CD4-positive, alpha-beta T cell treated with Interleukin-2 at 100 ng/mL for 4 hours (primary cell): ENCODE results near the gene KDM1A.

ENCODE experiments used
- DNase-seq: peaks from one replicate; pipeline ENCODE4 v3.0.0-alpha.2; 2020; ENCODE audit warnings: low spot score

KDM1A gene

DNA sequence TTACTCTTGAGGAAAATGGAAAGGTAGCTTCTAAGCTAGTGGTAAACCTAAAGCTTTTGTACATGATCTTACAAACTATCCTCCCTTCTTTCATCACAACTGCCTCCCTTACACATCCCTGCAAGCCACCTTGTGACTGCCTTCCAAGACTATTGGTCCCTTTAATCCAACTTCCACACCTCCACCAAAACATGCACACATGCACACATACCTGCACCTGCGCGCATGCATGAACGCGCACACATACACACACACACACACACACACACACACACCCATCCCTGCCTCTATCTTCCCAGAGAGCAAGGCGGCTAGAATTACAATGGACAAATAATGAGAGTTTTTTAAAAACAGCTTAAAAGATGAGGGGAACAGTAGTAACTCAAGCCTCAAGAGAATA, 91.1 kb downstream of the KDM1A start:
- DNase-seq, result no peak

DNA sequence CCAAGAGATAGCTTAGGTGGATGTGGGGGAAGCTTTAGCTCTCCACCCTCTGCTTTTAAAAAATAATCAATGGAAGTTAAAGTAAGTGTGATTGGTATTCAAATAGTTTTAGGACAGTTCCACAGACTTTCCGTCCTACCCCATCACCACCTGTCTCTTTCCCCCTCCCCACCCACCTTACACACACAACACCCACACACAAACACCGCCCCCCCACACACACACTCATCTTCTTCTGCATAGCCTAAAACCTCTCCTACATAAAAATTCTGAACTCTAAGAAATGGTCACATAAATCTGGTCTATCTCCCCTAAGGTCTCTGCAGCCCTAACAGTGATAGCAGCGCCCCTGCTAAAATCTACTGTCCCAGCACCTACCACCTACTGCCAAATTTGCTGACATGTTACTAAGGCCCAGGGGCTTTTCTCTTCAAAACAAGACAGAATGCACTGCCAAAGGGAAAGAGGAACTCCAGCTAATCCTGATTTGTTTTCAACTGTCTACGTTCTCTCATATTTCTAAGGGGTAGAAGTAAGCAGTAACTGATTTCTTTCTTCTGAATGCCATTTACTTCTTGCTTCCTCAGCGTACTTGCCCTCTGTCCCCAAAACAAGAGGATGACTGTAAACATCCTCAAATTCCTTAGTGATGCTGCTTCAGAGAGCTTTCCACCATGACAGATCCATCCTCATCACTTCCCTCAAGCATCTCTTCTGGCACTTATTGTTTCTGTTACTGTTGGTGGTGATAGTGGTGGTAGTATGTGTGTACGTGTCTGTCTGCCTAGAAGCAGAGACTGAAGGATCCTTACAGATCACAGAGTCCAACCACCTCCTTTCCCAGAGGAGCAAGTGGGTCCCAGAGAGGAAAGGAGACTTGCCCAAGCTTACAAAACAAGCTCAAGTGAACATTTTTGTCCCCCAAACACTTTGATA, 92.6 kb downstream of the KDM1A start:
- DNase-seq, result no peak

DNA sequence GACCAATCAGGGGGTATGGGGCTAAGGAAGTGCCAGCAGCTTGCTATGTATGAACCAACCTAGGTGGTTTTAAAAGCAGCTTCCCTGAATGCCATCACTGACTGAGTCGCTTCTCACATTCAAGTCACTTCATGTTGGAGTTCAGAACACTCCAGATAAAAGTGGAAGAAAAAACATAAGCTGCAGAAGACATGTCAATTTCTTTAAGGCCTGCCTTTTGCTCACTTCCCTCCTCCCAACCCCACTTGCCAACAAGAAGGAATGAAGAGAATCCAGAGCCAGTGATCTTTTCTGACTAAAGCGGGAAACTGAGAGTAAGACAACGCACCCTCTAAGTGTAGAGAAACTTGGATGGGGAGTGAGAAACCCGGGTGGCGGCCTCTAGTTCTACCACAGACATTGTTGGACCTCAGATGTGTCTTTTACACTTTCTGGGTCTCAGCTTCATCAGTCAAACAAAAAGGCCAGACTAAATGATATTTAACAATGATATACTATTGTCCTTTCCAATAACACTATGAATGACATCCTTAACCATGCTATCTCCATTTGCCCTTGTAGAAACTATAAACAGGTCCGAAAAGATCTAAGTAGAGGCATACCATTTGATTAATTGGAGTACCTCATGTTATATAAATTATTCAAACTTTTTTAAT, 95.3 kb downstream of the KDM1A start:
- no peak for DNase-seq

DNA sequence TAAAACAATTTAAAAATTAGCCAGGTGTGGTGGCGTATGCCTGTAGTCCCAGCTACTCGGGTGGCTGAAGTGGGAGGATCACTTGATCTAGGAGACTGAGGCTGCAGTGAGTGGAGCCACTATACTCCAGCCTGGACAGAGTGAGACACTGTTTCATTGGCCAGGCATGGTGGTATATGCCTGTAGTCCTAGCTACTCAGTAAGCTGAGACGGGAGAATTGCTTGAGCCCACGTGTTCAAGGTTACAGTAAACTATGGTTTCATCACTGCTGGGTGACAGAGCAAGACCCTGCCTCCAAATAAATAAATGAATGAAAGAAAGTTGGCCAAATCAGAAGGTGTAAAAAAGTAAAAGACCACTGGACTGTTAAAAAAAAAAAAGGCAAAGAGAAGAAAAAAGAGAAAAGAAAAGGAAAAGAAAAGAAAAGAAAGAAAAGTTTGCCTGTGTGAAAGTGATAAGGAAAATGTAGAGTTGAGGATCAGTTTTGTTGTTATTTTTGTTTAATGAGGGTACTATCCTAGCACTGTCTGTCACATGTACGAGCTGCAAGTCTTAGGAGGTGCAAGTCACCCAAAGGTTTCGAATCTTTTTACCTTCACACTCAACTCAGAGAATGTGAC, 97.1 kb downstream of the KDM1A start:
- no peak for DNase-seq

DNA sequence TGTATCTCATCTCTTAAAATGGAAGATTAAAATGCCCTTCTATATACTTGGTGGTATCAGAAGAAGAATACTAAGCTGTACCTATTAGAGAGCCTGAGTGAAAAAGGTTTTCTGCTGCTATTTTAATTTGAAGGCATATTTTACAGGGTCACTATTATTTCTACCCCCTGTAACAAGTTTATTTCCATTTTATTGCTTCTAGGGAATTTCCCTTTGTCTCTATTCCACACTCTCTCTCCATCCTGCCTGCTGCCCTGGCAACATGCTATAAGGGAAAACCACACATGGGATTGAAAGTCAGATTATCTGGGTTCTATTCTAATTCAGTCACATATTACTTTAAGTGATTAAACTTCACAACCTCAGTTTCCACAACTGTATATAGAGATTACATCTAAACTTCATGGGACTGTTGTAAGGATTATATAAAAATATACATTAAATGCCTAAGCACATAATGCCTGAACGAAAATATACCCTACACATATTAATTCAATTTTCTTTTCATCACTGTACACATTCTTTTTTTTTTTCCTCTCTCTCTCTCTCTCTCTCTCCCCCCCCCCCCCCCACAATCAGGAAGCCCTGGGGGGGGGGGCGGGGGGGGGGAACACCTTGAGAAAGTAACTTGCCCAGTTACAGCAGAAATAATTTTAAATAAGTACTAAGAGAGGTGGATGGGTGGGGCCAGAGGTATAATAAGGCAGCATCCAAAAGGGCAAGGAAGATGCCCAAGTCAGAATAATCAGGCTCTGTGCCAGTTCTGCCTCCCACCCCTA, 97.8 kb downstream of the KDM1A start:
- DNase-seq, result no peak

DNA sequence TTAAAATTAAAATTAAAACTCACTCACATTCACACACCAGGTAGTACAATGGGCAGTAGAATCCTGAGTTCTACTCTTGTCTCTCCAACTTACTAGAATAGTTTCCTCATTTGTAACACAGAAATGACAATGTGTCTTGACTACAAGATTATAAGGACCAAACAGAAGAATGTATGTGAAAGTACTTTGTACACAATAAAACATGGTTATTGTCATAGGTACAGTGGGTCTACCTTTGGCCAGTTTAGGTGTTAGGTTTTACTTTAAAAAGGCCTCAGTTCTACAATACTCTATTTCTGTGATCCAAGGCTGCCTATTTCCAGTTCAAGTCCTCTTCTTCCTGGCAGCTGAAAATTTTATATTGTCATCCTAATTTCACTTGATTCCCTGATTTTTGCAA, 99.1 kb downstream of the KDM1A start:
- no peak for DNase-seq

DNA sequence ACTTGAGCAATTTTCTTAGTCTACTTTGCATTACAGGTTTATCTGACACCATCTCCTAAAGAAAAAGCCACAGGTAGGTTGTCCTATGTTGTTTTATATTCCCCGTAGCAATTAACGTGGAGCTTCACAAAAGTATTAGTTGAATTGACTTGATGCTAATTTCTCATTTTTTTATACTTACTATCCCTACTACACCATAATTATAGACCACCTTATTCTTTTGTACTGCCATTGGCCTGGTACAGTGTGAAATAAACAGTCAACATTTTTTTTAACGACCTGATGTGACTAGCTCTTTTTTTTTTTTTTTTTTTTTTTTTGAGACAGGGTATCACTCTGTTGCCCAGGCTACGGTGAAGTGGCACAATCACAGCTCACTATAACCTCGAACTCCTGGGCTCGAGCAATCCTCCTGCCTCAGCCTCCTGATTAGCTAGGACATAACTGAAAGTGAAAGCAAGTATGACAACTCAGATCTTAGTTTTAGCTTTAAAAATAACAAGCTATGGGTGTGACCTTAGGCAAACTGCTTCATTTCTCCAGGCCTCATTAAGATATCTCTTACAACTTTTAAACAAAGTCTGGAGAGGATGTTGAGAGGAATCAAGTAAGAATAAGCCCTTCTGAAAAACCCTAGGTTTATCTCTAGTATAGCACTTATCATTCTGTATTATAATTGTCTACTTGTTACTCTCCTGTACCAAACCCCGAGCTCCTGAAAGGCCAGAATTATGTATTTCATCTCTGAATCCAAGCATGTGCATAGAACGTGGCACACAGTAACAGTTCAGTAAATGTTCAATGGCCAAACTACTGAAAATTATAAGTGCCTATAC, 99.9 kb downstream of the KDM1A start:
- peak; percentile 76 for DNase-seq

DNA sequence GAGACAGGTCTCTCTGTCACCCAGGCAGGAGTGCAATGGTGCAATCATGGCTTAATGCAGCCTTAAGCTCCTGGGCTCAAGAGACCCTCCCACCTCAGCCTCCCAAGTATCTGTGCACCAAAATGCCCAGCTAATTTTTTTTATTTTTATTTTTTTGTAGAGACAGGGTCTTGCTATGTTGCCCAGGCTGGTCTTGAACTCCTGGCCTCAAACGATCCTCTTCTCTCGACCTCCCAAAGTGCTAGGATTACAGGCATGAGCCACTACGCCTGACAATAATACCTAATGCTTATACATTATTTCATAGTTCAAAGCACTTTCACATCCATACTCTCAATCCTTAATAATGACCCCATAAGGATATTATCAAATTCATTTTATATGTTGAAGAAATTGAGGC, 101.1 kb downstream of the KDM1A start:
- no peak for DNase-seq

DNA sequence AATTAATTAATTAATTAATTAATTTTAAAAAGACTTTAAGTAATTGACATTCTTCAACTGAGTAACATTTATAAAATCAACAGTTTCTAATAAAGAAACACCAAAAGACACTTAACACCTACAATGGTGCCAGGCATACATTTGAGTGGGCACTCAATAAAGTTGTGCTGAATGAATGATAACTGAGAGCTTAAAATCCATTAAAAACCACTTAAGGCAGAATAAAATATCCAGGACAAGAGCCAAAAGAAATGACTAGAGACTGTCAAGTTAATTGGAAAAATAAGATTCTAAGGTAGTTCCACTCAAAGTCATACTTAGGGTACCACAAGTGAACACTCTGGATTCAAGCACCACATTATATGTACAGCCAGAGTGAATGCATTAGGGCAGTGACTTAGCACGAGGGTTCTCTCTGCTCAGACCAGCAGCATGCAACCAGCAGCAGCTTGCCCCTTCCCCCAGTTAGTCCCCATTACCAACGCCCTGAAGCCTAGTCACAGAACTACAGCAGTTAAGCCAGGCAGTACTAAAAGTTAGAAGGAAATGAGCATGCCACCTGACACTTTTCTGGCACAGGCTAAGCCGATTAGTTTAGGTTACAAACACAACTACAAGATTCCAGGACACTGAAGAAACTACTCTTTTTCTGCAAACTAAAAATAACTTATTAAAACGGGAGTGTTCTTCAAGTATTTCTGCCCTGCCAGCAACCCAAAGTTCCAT, 102.9 kb downstream of the KDM1A start:
- no peak for DNase-seq

DNA sequence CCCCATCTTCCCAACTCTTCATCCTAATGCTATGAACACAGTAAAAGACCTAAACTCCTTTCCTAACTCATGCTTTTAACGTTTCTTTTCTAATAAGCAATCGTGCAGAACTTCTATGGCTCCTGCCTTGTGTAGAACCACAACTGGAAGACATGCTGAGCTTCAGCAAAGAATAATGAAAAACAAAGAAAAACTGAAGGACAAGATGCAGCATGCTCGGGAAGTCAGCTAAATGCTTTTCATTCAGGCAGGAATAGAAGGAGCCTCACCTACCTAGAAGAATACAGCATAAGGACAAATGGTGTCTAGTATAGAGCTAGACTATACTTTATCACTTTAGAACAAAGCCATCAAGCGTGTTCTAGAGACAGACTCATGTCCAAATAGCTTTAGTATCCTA, 103.5 kb downstream of the KDM1A start:
- DNase-seq, result no peak

DNA sequence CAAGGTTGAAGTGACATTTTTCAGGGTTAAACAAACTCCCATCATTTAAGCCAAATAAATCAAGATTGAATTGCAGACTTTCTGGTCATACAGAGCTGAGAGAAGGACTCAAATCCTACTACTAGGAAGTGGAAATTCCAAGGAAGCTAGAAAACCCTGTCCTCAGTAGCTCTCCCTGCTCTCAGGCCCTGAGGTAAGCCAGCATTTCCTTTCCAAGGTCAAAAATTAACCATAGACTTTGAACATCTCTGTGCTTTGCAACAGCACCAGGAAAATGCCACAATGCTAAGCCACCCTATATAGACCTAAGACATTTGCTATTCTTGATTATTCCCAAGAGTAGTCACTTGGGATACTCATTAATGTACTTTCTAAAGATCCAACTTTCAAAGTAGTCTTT, 104.3 kb downstream of the KDM1A start:
- no peak for DNase-seq

DNA sequence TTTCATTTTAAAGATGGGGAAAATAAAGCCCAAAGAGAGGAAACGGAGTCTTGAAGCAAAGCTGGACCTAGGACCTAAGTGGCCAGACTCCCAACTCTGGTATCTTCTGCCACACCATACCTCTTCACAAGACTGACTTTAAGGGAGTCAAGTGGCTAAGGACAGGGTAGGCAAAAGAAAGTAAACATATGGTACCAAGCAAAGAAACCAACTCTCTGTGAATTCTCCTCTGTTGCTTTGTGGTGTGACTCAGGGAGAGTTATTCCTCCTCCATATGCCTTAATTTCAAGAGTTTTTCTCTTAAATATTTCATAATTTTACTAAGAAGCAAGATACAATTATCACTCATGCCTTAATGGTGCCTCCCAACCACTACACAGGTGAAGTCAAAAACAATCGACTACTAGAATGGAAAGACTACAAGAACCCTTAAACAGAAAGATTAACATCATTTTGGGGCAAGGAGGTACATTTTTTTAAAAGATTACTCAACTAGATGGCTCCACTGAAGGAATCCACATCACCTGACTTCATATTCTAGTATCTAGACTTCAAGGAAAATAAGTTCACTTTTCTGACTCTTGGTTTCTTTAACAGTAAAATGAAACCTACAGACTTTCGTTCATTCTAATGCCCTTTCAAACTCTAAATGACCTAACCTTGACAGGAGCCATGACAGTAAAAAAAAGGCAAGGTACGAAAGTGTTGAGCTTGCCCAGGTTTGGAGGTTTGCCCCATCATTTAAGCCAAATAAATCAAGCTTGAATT, 105.2 kb downstream of the KDM1A start:
- peak; percentile 9 for DNase-seq

DNA sequence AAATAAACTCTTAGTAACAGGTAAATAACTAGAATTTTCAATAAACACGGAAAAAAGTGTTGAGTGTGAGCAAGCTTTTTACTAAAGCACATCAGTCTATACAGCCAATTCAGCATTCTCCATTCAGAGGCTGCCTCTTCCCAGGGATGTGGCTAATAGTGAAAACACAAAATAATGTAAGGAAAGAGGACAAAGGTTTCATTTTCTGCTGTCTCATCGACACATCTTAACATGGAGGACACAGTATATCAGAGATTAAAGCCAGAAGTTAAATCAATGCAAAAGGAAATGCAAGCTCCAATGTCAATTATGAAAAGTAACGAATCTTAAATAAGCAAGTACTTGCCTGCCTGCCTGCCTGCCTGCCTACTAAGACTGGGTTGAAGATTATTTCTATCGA, 106.2 kb downstream of the KDM1A start:
- DNase-seq, result no peak

DNA sequence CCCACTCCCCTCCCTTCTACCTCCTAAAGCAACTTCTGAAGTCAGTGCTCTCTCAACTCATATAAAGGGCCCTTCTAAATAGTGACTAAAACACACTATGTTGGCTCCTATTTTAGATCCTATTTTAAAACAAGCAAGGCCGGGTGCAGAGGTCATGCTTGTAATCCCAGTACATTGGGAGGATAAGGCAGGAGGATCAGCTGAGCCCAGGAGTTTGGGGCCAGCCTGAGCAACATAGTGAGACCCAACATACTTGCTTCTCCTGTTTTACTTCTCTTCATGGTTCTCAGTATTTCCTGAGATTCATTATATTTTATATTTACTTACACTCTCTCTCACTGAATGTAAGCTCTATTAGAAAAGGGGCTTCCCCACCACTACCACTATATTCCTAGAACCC, 106.9 kb downstream of the KDM1A start:
- DNase-seq, result no peak

DNA sequence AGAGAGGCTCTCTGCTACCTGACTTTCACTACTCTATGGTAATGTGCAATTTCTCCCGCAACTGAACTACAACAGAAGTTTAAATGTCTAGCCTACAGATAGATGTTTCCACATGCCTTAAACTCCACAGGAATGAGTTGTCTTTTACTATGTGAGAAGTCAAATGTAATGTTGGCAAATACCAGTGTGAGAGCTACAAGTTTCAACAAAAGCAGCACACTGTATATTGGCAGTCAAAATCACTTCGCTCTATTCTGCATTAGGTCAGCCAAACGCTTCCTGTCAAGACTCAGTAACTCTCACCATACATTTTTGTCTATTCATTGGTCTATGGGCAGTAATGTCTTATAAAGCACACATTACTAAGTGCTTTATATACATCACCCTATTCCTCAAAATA, 107.5 kb downstream of the KDM1A start:
- no peak for DNase-seq

DNA sequence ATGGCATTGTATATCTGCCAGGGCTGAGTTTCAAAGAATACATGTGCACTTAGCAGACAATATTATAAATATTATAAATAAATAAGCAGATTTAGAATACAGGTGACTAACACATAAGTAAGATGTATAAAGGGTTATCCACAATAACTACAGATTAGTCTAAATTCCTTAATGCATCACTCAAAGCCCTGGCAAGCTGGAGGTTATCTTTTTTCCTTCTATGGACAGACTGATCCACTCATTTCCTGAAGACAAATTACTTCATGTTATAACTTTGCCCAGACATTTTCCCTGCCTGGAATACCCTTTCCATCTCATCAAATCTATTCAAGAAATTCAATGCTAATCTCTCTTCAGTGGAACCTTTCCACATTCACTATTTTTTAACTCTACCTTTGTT, 110.6 kb downstream of the KDM1A start:
- DNase-seq, result no peak

DNA sequence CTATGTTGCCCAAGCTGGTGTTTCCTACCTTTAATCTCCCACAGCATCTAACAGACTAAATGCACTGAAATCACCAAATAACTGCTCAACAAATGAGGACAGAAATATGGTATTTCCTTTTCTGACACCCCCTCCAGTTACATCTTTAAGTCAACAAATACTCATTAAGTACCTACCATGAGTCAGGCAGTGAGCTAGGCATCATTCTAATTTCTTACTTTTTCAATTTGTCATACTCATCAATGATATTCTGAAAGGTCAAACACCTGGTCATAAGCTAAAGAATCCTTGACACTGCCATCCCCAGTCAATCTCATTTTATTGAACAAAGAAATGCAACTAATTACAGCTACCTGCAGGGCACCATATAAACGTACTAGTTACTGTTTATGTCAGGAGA, 112.8 kb downstream of the KDM1A start:
- no peak for DNase-seq
